Femur (tissue), 1 donor: ENCODE measurements around the gene KRT84.
"Not testable (repeated sequence)": the region's sequence is repeated elsewhere in the genome, so short reads cannot be mapped to it uniquely, and the experiment has no call there.

Experiments
- DNase-seq: peaks from one replicate; pipeline ENCODE4 v3.0.0-alpha.2; 2017

The KRT84 gene

DNA sequence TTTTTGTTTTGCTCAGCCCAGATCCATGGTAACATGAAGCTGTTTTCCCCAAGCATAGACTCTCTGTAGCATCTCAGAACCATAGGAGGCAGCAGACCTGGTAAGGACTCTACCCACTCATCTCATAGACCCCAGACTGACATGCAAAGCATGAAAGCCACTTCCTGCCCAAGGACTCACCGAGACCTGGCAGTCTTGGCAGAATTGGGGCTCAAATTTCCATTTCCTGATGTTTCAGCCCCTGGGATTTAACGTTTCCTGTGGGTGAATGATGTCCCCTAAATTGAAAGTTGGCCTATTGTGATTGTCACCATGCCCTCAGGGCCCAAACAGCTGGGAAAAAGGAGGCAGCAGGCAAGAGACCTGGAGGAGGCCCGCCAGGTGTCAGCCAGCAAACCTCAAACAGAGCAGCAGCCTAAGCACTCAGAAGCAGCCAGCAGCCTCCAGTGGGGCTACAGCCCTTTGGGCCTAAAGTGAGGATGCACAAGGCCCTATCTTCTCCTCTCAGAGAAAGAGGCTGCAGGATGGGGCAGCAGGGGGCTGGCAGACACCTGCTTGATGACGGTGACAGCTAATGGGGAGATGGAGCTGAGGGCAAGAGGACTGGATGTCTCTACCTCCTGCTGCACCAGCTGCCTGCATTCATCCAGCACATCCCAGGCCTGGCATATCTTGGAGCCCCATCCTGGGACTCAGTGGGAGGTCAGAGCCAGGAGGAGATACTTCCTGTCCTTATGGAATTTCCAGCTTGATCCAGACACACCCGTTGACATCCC lies 26.7 kb downstream of the KRT84 start:
- peak; percentile 5 for DNase-seq

DNA sequence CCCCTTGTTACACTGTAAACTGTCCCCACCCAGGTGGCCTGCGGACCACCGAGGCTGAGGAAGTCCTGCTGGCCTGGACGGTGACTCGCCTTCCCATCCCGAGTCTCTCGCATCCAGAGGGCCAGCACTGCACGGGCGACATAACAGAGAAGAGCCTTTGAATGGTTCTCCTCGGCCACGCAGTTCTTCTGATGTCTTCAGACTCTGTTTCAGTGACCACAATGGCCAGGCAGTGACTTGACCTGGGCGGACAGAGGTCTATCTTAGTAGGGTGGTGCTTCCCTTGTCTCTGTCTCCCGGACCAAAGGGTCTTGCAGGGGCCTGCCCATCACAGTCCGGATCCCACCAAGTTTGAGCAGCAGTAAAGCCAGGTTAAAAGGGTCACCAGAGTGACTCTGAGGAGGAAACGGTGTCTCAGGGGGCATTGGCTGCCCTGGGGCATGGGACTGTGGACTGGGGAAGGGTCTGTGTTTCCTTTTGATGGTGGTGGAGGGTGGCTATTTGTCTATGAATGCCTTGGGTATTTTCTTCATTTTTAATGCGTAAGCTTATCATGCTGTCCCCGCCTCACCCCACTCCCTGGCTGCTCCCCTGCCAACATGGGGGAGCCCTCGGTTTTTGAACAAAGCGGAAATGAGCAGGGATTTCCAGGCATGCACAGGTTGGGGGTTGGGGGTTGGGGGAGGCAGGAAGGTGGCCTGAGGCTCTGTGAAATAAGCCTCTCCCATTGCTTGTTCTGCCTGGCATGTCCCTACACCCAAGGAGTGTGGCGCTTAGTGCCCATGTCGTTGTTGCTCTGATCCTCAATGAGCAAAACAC lies 28.5 kb downstream of the KRT84 start:
- DNase-seq, result peak; percentile 7

DNA sequence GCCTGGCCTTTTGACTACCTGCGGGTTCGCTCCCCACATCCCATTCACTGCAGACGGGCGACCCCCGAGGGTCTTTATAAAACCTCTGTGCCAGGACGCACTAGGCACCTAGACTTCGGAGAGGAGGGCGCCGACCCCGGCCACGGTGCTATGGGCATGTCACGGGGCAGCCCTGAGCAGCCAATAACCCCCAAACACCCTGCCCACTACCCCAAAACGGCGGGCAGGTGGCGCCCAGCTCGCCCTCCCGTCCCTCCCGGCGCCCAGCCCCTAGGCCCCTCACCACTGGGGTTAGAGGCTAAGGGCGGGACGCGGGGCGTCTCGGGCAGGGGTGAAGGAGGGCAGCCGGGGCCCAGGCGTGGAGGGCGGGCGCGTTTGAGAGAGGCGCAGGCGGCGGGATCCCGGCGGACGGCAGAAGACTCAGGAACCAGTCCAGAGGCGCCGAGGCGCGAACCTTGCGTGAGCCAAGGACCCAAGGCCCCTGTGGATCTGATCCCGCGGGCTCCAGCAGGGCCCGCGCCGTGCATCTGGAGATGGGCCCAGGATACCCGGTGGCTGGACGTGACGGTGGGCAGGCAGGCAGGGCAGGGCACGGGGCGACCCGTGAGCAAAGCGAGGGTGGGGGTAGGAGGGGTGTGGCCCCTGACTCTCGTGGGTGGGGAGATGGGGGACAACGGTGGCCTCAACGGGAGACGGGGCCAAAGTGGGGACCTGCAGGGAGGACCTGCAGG lies 29.3 kb downstream of the KRT84 start:
- peak; percentile 10 for DNase-seq

DNA sequence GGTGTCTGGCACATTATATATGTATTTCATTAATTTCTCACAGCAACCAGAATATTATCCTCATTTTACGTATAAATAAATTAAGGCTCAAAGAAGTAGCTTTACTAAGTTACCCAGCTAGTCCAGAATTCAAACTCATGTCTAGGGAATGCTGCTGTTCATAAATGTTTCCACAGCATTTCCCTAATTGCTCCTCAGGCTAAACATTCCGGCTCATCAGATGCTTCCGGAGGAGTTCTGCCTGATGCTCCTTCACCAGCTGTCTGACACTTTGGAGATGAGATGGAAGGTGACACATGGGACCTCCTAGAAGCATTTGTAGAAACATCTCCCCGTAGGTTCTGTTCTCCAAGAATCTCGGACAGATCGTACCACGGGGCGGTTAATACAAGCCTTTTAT lies 30.3 kb downstream of the KRT84 start:
- DNase-seq, result peak; percentile 1

DNA sequence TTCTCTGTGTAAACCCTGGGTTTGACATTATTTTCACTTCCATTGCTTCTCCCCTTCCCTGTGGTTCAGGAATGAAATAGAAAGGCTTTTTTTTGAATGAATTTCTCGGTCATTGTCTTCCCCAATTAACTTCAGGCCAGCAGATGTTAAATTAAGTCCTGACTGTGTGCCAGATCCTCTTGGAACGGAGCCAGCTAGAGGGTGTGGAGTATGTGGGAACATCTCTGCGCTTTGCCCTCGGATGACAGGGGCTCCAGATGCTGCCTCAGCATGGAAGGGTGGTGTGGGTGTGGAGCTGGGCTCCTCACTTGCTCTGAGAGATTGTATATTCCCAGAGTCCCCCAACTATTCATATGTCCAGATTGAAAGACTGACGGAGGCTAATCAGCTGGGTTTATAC lies 31.3 kb downstream of the KRT84 start:
- DNase-seq, result peak; percentile 34

DNA sequence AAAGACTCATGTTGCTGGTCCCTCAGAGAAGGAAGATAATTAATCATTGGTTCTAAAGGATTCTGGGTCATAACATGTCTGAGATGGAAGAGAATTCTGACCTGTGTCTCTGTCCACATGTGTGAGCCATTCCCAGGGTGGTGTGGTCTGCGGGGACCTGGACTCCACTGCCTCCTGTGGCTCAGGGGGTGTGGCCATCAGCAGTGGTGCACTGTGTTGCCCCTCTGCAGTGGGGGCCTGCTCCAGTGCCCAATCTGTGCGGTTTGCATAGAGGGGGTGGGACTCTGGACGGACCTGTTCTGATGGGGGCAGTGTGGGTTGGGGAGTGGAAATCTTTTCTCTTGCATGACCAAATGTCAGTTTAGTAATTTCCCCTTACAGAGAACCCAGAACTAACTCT lies 31.7 kb downstream of the KRT84 start:
- DNase-seq, result no peak

DNA sequence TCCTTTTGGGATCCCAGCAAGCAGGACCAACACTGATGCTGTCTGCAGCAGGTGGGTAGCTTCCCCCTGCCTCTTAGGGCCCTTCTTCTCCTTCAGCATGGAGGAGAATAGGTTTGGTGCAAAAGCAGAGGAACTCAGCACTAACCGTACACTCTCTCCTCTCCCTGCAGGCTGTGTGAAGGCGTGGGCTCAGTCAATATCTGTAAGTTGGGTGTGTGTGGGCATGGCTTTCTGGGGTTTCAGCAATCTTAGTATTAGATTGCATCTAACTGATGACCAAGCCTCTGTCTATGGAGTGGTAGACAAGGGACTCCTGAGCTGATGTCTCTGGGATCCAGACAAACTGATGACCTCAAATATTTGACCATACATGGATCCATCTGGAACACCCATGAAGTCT lies 32.5 kb downstream of the KRT84 start:
- peak; percentile 0 for DNase-seq

DNA sequence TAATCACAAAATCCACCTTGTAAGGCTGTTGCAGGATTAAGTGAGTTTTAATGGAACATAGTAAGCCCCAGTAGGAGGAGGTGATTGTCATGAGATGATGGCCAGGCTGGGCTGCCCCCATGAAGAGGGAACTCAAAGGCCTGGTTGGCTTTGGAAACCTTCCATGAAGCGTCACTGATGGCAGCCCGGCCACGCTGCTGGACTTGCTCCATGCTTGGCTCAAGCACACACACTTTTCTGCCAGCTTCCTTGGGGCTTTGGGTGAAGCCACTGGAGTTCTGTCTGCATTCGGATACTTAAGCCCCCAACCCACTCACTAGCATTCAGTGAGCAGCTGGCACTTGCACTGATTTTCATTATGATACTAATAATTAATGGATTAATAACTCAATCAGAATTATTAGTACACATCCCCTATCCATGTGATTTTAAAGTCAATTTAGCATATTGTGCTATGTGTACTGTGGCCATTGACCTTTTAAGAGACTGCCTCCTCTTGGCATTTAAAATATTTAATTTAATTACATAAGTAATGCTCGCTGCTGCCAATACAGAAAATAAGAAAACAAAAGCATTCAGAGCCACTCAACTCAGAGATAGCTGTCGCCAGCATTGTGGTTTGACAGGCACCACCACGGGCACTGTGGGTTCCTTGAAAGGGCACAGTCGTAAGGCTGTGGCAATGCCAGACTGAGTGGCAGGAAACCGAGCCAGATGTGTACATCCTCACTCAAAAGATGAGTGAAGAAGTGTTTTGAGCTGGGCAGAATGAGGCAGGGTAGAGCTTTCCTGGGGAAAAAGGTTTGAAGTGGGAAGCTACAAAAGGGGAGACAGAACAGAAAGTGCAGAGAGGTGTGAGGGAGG lies 34.0 kb downstream of the KRT84 start:
- DNase-seq, result peak; percentile 48

DNA sequence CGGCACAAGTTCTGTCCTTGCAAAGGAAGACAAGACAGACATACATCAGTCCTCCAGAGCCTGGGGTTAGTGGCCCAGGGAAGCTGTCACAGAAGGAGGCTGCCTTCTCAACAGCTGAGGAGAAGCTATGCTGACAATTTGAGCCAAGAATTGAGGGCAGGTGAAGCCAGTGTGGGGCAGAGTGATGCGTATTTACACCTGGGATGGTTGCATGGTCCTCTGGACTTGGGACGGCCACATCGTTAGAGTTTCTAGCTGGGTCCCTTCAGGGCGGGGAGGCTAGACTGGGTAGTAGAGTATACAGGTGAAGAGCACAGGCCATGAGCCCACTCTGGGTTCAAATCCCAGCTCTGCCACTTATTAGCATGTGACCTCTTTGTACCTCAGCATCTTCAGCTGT lies 34.7 kb downstream of the KRT84 start:
- peak; percentile 4 for DNase-seq

DNA sequence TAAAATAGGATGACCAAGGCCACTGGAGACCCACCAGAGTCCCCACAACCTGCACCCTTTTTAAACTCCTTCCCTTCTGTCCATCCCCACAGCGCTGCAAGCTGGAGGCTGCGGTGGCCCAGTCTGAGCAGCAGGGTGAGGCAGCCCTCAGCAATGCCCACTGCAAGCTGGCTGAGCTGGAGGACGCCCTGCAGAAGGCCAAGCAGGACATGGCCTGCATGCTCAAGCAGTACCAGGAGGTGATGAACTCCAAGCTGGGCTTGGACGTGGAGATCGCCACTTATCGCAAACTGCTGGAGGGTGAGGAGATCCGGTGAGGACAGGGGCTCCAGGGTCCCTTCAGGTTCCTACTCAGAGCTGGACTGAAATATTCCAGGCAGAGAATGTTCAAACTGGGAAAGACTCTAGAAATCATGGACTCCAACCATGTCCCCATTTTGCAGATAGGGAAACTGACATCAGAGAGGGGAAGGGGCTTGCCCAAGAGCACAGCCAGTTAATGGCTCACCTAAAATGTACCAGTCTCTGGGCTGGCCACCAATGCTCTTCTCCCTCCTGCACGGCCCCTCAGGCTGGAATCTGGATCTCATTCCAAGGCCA lies 35.3 kb downstream of the KRT84 start:
- DNase-seq, result peak; percentile 8

DNA sequence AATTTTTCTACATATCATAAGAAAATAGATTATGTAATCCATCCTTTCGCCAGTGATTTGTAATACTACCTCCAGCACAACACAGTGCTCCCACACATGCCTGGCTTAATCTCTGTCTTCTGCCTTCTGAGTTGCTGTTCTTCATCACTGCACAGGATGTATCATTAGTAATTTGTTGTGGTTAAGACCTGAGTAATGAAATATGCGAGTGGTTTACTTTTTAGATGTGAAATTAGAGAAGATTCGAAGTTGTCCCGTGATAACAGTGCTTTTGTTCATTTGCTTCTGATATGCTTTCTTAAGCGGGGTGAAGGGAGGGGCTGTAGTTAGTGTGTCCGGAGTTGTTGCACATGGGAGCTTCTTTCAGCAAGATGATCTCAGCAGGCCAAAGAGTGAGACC lies 36.3 kb downstream of the KRT84 start:
- no peak for DNase-seq

DNA sequence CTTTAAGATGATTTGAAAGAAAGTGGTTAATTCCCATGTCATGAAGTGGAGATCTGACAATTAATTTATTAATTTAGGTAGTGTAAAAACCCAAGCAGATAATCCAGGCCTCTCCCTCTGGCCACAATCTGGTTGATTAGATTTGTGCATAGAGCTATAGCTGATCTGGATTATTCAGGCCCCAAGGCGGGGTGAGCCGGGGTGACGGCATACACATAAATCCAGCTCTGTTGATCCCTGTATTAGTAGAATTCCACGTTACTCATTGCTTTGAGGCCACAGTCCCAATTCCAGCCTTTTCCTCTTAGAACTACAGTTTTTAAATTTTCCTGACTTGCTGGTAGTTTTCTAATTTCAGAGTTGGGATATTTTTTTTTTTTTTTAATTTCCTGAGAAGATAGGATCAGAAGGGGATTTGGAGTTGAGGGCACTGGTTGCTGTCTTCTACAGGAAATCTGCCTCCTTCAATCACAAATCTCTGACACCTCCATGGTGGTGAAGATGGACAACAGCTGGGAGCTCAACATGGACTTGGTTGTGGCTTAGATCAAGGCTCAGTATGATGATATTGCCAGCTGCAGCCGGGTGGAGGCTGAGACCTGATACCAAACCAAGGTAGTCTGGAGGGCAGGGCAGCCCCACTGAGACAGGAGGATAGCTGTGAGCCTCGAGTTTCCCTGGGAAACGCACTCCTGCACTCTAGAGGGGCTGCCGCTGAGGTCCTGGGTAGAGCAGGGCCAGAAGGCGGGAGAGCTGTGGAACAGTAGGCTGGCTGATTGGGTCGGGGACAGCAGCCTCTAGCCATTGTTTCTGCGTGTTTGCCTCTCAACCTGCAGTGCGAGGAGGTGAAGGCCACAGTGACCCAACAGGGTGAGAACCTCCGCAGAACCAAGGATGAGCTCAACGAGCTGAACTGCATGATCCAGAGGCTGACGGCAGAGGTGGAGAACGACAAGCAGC lies 37.6 kb downstream of the KRT84 start:
- DNase-seq, result peak; percentile 43

DNA sequence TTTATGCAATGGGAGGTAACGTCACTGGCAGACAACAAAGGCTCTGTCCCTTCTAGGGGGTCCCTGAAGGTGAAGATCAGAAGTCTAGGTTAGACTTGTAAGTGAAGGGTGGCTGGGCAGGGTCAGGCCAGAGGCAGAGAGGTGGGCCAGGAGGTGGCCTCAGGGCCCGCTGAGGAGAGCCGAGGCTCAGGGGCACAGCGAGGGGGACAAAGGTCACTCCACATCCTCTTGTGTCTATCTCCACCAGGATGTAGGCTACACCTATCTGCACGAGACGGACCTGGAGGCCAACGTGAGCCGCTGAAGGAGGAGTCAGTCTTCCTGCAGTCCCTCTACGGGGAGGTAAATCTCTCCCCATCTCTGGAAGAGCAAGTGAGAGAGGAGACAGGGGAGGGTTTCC lies 38.4 kb downstream of the KRT84 start:
- no peak for DNase-seq

DNA sequence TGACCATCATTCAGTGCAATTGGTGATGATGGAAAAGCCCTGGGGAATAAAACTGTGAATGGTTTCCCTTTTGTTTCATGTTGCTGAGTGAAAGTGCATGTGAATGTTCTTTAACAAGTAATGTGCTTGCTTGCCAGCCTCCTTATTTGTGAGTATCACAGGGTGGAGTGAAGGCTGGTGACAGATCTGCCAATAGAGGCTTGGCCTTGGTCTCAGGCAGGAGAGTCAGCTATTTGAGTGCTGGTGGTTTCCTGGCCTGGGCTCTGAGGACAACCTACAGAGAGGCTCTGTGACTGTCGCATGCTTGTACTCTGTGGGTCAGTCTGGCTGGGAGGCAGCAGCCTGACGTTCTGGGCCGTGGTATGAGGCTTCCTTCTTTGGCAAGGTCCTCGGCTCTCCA lies 38.9 kb downstream of the KRT84 start:
- DNase-seq, result no peak

DNA sequence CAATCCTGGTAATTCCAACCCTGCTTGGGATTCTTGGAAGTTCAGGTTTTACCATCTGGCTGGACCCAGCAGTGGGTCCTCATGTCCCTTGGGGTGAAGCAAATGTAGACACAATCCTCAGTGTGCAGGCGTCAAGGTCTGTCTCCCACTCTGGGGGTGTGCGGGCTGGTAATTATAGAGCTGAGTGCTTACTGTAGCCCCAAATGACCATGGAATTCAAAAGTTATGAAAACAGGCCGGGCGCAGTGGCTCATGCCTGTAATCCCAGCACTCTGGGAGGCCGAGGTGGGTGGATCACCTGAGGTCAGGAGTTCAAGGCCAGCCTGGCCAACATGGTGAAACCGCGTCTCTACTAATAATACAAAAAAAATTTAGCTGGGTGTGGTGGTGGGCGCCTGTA lies 40.4 kb downstream of the KRT84 start:
- DNase-seq, result not testable (repeated sequence)

DNA sequence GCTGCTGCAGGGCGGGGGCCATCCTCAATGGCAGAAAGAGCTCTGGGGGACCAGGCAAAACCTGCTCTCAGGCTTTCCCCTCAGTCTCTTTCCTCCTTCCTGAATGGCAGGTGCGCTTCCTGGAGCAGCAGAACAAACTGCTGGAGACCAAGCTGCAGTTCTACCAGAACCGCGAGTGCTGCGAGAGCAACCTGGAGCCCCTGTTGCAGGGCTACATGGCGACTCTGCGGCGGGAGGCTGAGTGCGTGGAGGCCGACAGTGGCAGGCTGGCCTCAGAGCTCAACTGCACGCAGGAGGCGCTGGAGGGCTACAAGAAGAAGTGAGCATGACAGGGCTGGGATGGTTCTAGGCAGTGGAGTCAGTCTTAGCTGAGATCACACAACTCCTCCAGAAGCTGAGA lies 41.3 kb downstream of the KRT84 start:
- no peak for DNase-seq

DNA sequence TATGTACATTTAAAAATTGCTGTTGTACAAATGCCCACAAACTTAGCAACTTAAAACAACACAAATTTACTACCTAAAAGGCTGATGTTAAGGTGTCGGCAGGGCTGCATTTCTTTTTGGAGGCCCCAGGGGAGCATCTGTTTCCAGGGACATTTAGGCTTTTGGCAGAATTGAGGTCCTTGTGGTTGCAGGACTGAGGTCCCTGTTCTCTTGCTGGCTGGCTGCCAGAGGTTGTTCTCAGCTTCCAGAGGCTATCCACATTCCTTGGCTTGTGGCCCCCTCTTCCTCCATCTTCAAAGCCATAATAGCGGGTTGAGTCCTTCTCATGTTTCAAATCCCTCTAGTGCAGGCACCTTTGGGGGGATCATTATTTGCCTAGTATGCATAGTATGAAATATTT lies 41.9 kb downstream of the KRT84 start:
- no peak for DNase-seq

DNA sequence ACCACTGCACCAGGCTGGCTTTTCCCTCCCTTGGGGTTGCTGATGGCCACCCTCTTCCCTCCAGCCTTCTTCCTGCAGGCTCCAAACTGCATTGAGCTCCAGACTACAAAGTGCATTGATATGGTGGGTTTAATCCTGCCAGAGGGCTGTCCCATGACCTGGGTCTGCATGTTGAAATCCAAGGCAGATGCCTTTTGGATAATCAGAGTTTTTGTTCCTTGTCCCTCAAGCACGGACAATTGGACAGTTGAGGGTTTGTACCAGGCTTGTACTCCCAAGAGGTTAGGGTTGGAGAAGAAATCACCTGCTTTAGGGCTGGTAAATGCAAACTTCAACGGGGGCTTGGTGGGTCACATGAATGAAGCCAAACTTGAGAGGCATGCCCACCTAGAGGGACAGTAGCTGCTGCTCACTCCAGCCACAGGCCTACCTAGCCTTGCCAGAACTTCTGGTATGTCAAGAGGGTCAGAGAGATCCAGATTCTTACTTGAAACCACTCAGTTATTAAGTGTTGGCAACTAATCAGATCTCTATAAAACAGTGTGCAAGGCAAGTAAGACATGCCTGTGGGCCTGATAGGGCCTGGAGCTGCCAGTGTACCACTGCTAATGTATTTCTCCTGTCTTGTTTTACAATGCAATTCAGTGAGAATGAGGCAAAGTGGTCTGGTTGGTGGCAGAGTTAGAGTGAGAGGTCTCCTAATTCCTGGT lies 42.5 kb downstream of the KRT84 start:
- no peak for DNase-seq

DNA sequence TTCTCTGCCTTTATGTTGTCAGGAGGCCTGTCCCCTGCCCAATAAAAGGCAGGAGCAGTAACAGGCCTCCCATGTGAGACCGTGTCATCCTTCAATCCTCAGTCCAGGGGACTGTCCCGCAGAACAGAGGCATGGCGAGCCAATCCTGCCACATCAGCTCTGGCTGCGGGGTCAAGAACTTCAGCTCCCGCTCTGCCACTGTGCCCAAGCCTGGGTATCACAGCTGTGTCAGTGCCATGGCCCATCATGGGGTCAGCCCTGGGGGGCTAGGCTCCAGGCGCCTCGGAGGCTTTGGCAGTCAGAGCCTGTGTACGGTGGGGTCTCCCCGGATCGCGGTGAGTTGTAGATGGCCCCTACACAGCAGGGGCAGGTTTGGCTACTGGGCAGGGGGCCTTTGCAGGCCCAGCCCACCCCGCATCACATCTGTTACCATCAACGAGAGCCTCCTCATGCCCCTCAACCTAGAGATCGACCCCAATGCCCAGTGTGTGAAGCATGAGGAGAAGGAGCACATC lies 44.3 kb downstream of the KRT84 start:
- no peak for DNase-seq
